C4-2B (cell line): ENCODE data around the gene FSIP2.

ENCODE experiments used
- H3K27ac ChIP-seq: fragments of 450-650 bp; 2 replicates; pipeline ENCODE4 v1.5.1; 2017
- CTCF ChIP-seq: fragments of 450-650 bp; conservative IDR thresholded peaks from 2 replicates; pipeline ENCODE4 v1.5.1; 2017; ENCODE audit warnings: mild to moderate bottlenecking
- ZFX ChIP-seq: fragments of 450-650 bp; IDR thresholded peaks from 2 replicates; pipeline ENCODE4 v1.6.1; 2017

FSIP2 gene

GRCh38 chr2:185745864-185746859 is 7.6 kb downstream of the FSIP2 start:
- no peak overlapping the region for H3K27ac ChIP-seq
- TF ChIP-seq CTCF = no peak
- TF ChIP-seq ZFX = no peak

- TF ChIP-seq CTCF (no peak), ZFX (no peak)
- no peak overlapping the region for H3K27ac ChIP-seq
These were observed 18.8 kb downstream of the FSIP2 start for GRCh38 chr2:185757356-185757755.

GRCh38 chr2:185771396-185771795 is 32.8 kb downstream of the FSIP2 start:
- no peak overlapping the region for H3K27ac ChIP-seq
- TF ChIP-seq CTCF = no peak
- no peak for TF ChIP-seq ZFX

GRCh38 chr2:185780890-185781289 is 42.3 kb downstream of the FSIP2 start:
- no peak for TF ChIP-seq ZFX
- TF ChIP-seq CTCF = no peak
- no peak overlapping the region for H3K27ac ChIP-seq

- TF ChIP-seq ZFX (no peak), CTCF (no peak)
- no peak overlapping the region for H3K27ac ChIP-seq
These were observed 43.7 kb downstream of the FSIP2 start for GRCh38 chr2:185782223-185782769.

GRCh38 chr2:185785156-185785555 is 46.6 kb downstream of the FSIP2 start:
- TF ChIP-seq ZFX (no peak), CTCF (no peak)
- H3K27ac ChIP-seq = no peak overlapping the region

GRCh38 chr2:185785851-185786473 is 47.4 kb downstream of the FSIP2 start:
- no peak for TF ChIP-seq CTCF
- no peak for TF ChIP-seq ZFX
- H3K27ac ChIP-seq = no peak overlapping the region
